Activated B cell treated with CpG ODN at 0.5 μM for 24 hours (primary cell): ENCODE measurements around the gene DPP8. TPM values are rescaled to one million over a fixed set of nuclear protein-coding genes. Genes with fewer than 3 reads are reported as not detected.
A peak's percentile ranks its signal among the peaks of the same experiment; 100 is the strongest.
"Not testable (repeated sequence)": the region's sequence is repeated elsewhere in the genome, so short reads cannot be mapped to it uniquely, and the experiment has no call there.

Source experiments
- ATAC-seq: fragments of 200-7000 bp; cut with Tn5 transposase; one replicate; pipeline ENCODE4 v1.10.0; 2021; ENCODE audit warnings: low read depth, mild to moderate bottlenecking, moderate library complexity
- CTCF ChIA-PET: fragments of 350-600 bp; sonication (Branson Sonifier 250); formaldehyde crosslinking; loops from one replicate; lab custom pipeline; 2021; ENCODE audit warnings: antibody characterized with exemption; lab: Charles Lee
- POLR2A ChIA-PET: fragments of 350-600 bp; sonication (Branson Sonifier 250); formaldehyde crosslinking; loops from one replicate; lab custom pipeline; 2021; ENCODE audit warnings: antibody characterized with exemption; lab: Charles Lee
- DNase-seq: peaks from one replicate; pipeline ENCODE4 v3.0.0; 2022
- H3K27ac Mint-ChIP-seq: one replicate; pipeline ENCODE4 v1.8.0; 2020; ENCODE audit warnings: mixed read lengths
- H3K27me3 Mint-ChIP-seq: one replicate; pipeline ENCODE4 v1.8.0; 2021; ENCODE audit warnings: mixed read lengths
- H3K36me3 Mint-ChIP-seq: one replicate; pipeline ENCODE4 v1.8.0; 2021; ENCODE audit warnings: low read depth, mixed read lengths
- H3K4me1 Mint-ChIP-seq: one replicate; pipeline ENCODE4 v1.8.0; 2021; ENCODE audit warnings: mixed read lengths
- H3K4me3 Mint-ChIP-seq: one replicate; pipeline ENCODE4 v1.8.0; 2020; ENCODE audit warnings: mild to moderate bottlenecking, mixed read lengths
- H3K9me3 Mint-ChIP-seq: one replicate; pipeline ENCODE4 v1.8.0; 2020; ENCODE audit warnings: mixed read lengths
- CTCF ChIP-seq: fragments of 200-600 bp; IDR thresholded peaks from one replicate; pipeline ENCODE4 v1.8.0; 2022; ENCODE audit warnings: antibody characterized with exemption, mild to moderate bottlenecking
- intact Hi-C: fragments of 100-400 bp; cut with micrococcal nuclease; formaldehyde crosslinking; loops from one replicate; pipeline ENCODE4 v1.15.1; 2024
- total RNA-seq: library from RNA; stranded (reverse); gene quantifications from 2 replicates; pipeline ENCODE4 v1.2.3, GENCODE V29; 2022

Gene DPP8
- total RNA-seq, 1 donor from 2014 or later, result 52.2 TPM

- H3K9me3 Mint-ChIP-seq, result no peaks in the 10 kb centered on the region
- TF ChIP-seq CTCF, result no peak
- DNase-seq (no peak), ATAC-seq (peak; percentile 21)
- peaks cover 3% of the 10 kb centered on the region for H3K4me1 Mint-ChIP-seq
- ChIA-PET CTCF (no interaction called here), POLR2A (no interaction called here)
- H3K36me3 Mint-ChIP-seq, result peaks cover 81% of the 10 kb centered on the region
- H3K27me3 Mint-ChIP-seq, result no peaks in the 10 kb centered on the region
- H3K27ac Mint-ChIP-seq, result peak overlapping the region; percentile 4
- no peak overlapping the region for H3K4me3 Mint-ChIP-seq
- intact Hi-C loops, result no loop called here
Measured at GRCh38 chr15:65460741-65461347, 56.6 kb downstream of the DPP8 start.

- H3K4me3 Mint-ChIP-seq, ATAC-seq, H3K9me3 Mint-ChIP-seq, intact Hi-C loops, H3K4me1 Mint-ChIP-seq, H3K27ac Mint-ChIP-seq, CTCF ChIA-PET, POLR2A ChIA-PET, H3K27me3 Mint-ChIP-seq, DNase-seq: not testable (repeated sequence)
- H3K36me3 Mint-ChIP-seq, result peaks cover 73% of the 10 kb centered on the region
Measured at GRCh38 chr15:65455256-65455655, 62.2 kb downstream of the DPP8 start.

GRCh38 chr15:65451989-65452388, 65.5 kb downstream of the DPP8 start:
- Mint-ChIP-seq H3K27me3 (no peaks in the 10 kb centered on the region), H3K9me3 (no peaks in the 10 kb centered on the region), H3K4me1 (peaks cover 8% of the 10 kb centered on the region), H3K27ac (no peak overlapping the region), H3K36me3 (peaks cover 64% of the 10 kb centered on the region), H3K4me3 (no peak overlapping the region)
- no peak for DNase-seq
- ATAC-seq, result no peak
- intact Hi-C loops, result no loop called here
- CTCF ChIA-PET, result no interaction called here
- POLR2A ChIA-PET, result no interaction called here
- no peak for TF ChIP-seq CTCF

GRCh38 chr15:65450556-65450955, 66.9 kb downstream of the DPP8 start:
- no peak for DNase-seq
- Mint-ChIP-seq H3K27me3 (no peaks in the 10 kb centered on the region), H3K36me3 (peaks cover 64% of the 10 kb centered on the region), H3K9me3 (no peaks in the 10 kb centered on the region), H3K27ac (no peak overlapping the region), H3K4me3 (no peak overlapping the region), H3K4me1 (peaks cover 3% of the 10 kb centered on the region)
- POLR2A ChIA-PET, result no interaction called here
- ATAC-seq, result no peak
- CTCF ChIA-PET, result no interaction called here
- intact Hi-C loops, result no loop called here
- no peak for TF ChIP-seq CTCF

- H3K4me1 Mint-ChIP-seq, result no peaks in the 10 kb centered on the region
- H3K27ac Mint-ChIP-seq, result no peak overlapping the region
- DNase-seq (no peak), ATAC-seq (no peak)
- ChIA-PET POLR2A (no interaction called here), CTCF (no interaction called here)
- H3K9me3 Mint-ChIP-seq, result no peaks in the 10 kb centered on the region
- no peaks in the 10 kb centered on the region for H3K27me3 Mint-ChIP-seq
- intact Hi-C loops, result no loop called here
- no peak for TF ChIP-seq CTCF
- peaks cover 67% of the 10 kb centered on the region for H3K36me3 Mint-ChIP-seq
- no peak overlapping the region for H3K4me3 Mint-ChIP-seq
Measured at GRCh38 chr15:65447145-65447544, 70.3 kb downstream of the DPP8 start.

- CTCF ChIA-PET, result interaction anchor here (0.6 kb wide), 1 partner anchor 47 kb away, joined by 3 read pairs; no protein-coding TSS in a partner anchor
- DNase-seq (no peak), ATAC-seq (no peak)
- TF ChIP-seq CTCF, result no peak
- no peaks in the 10 kb centered on the region for H3K4me1 Mint-ChIP-seq
- POLR2A ChIA-PET, result no interaction called here
- no peaks in the 10 kb centered on the region for H3K36me3 Mint-ChIP-seq
- intact Hi-C loops, result no loop called here
- H3K4me3 Mint-ChIP-seq, result no peak overlapping the region
- H3K27me3 Mint-ChIP-seq, result peaks cover 7% of the 10 kb centered on the region
- no peak overlapping the region for H3K27ac Mint-ChIP-seq
- no peaks in the 10 kb centered on the region for H3K9me3 Mint-ChIP-seq
Measured at GRCh38 chr15:65434201-65434600, 83.3 kb downstream of the DPP8 start.
